Stimulated activated naive CD8-positive, alpha-beta T cell treated with anti-CD3 and anti-CD28 coated beads, Interleukin-15, Interleukin-2, amounts not matched to agents 100 U/mL and 50 U/mL, for 24 hours (primary cell): ENCODE results near the gene CDH4.

Experiments
- ATAC-seq: fragments of 150-1000 bp; cut with Tn5 transposase; one replicate; pipeline ENCODE4 v1.10.0; 2021
- DNase-seq: peaks from one replicate; pipeline ENCODE4 v3.0.0; 2021

CDH4 gene

DNA sequence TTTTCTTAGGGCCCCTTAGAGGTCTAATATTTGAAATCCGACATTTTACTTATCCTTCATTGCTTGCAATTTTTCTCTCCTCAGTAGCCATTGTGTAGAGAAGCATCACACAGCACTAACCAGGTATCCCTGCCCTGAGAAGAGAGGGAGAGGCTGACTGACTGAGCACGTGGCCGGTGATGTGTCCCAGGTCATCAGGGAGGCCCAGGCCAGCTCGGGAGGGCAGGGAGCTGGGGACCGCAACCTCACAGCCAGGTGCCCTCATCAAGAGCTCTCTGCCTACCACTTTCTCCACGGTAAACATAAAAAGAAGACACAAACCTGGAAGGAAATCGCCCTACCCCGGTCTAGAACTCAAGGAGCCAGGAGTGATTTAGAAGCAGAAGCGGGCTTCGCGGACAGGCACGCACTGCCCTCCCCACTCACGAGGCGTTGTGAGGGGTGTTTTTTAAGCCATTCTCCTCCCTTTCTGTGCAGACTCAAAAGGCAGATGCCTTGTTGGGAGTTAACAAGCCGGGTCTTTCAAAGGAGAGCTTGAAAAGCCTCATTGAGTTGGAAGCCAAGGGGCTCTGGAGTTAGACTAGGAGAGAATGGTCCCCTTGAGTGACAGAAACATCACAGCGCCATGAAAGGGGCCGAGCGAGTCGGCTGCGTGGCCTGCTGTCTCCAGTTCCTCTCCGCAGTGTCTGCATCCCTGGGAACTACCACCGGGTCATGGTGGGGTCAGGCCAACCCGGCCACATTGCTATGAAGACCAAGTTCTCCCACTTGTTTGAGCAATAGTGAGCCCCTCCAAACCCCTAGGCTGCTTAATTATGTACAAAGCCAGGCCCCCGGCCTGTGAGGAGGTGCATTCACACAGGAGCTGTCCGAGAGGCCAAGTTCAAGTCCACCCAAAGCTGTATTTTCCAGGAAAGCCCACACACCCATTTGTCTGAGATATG lies 285.4 kb downstream of the CDH4 start:
- no peak for DNase-seq
- ATAC-seq, result no peak

DNA sequence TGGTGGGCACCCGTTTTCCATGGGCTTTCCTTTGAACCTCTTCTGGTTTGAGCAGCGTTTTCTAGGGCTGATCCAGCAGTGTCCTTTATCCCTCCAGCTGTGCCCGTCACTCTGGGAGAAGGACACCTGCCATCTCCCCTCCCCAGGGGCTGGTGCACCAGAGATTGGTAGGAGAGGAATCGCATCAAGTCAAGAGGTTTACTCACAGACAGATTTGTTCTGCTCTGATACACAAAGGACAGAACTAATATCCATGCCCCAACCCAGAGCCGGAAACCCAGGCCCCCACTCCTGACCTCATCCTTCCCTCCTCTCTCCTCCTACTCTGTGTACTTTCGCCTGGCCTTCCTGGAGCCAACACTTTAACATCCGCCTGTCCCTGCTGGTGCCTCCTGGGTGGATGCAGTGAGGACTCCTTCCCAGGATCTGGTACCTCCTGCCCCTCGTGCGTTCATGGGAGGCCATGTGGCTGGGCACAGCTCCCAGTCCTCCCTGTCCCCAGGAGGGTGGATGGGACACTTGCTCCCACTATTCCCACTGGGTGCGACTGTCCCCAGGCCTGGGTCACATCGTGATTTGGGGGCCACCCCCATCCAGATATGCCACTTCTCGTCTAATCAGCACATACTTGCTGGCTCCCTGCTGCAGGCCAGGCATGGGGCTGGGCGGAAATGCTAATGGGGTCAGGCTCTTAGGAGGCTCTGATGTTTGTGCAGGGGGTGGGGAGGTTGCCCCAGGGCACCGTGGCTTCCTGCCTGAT lies 286.3 kb downstream of the CDH4 start:
- no peak for DNase-seq
- ATAC-seq, result no peak

- no peak for DNase-seq
- ATAC-seq, result no peak
Measured at GRCh38 chr20:61538943-61539265, 286.8 kb downstream of the CDH4 start.

DNA sequence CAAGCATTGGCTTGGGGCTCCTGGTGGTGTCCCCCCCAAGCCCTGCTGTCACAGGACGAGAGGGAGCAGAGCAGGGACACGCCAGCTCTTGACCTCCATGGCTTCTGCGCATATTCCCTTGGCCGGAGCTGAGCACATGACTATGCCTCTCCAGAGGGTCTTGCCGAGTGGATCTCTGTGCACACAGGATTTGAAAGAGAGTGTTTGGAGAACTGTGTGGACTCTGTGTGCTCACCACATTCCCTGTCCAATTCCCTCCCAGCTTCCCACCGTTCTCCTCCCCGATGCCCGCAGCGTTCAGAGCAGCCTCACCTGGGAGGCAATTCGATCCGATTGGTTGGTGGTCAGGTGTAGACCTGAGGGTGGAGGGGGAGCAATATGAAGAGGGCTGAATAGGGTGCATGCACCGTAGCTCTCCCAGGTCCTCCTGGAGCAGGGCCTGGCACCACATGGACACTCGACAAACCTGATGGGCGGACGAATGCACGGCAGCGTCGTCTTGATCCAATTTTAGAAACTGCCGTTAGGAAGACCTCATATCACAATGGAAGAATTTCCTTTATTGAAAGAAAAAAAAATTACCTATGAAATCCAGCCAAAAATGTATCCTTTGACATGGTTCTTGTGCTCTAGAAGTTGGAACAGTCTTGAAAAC lies 287.8 kb downstream of the CDH4 start:
- ATAC-seq, result no peak

GRCh38 chr20:61541537-61541936 lies 289.5 kb downstream of the CDH4 start:
- ATAC-seq (no peak), DNase-seq (no peak)

More for the DNA sequence above, 287.8 kb downstream of the CDH4 start:
- DNase-seq, result no peak

- no peak for ATAC-seq
- DNase-seq, result no peak
Measured at GRCh38 chr20:61543086-61543485, 291.0 kb downstream of the CDH4 start.

GRCh38 chr20:61543931-61544745 lies 292.1 kb downstream of the CDH4 start:
- no peak for ATAC-seq

GRCh38 chr20:61544910-61545889 lies 293.1 kb downstream of the CDH4 start:
- ATAC-seq (no peak), DNase-seq (no peak)

More at GRCh38 chr20:61543931-61544745, 292.1 kb downstream of the CDH4 start:
- no peak for DNase-seq

DNA sequence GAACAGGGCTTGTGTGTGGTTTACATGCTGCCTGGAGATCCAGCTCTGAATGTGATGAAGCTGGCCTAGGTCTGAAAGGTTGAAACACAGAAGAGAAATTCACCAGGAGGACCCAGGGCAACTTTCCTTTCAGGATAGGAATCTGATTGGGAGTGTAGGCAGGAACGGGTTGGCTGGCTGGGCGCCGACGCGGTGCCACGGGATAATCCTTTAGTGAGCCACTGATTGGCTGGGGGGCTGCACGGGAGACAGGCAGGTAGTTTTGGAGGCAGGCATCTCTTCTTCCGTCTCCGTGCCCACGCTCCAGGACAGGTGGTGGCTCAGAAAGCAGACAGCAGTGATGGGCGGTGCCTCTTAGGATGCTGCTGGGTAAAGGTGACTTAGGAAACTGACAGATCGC lies 294.6 kb downstream of the CDH4 start:
- DNase-seq (no peak), ATAC-seq (no peak)

DNA sequence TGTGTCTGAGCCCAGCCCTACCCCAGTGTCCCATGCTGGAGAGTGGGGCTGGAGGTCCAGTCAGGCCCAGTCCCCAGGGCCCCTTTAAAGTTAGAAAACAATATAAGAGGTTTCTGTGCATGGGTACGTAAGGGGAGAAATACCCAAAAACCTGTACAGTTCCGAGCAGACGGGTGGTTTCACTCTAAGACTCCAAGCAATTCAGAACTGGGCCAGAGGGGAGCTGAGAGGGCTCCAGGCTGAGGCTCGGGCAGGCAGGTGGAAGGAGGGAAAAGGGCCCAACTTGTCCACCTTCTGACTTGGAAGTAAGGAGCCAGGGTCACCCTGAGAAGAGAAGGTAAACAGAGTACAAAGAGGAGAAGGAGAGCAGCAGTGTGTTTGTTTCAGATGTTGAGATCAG lies 296.0 kb downstream of the CDH4 start:
- ATAC-seq (no peak), DNase-seq (no peak)

GRCh38 chr20:61549865-61550264 lies 297.8 kb downstream of the CDH4 start:
- DNase-seq, result no peak
- no peak for ATAC-seq

DNA sequence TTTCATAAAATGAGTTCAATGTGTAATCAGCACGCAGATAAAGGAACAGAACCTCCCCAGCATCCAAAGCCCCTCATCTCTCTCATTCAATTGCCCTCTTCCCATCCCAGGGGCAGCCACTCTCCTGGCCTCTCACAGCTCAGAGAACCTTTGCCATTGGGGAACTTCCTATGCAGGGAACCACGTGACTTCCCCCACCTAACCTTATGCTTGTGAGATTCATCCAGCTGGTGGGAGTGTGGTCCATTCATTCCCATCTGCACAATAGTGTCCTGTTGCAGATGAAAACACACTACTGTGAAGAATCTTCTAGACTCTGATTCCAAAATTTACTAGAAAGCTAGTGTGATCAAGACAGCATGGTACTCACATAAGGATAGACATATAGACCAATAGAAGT lies 299.3 kb downstream of the CDH4 start:
- ATAC-seq (no peak), DNase-seq (no peak)

DNA sequence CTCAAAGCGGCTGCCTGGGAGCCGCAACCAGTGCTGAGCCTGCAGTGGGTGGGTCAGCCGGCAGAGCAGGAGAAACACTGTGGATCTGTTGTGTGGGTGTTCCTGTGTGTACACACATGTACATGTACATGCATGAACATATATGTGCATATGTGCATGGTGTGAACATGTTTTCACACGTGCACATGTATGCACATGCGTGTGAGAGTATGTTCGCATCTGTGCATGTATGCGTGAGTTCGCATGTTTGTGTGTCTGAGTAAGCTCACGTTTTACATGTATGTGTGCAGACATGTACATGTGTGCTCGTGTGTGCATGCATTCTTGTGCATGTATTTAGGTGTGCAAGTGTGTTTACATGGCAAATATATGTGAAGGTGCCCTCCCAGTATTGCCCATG lies 302.6 kb downstream of the CDH4 start:
- DNase-seq (no peak), ATAC-seq (no peak)

DNA sequence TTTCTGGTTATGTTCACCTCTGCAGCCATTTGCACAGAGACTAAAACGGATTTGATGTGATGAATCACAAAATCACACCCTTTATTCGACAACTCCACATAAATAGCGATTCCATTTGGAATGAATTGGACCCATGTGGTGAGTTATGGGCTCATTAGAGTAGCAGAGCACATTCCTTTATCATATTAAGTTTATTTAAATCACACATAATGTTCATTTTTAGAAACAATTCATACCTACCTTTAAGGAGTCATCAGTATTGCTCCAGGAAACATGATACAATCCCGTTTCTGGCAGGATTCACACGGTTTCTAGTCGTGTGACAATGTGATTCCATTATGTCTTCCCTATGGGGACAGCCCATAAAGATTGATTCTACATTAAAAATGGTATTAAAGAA lies 303.5 kb downstream of the CDH4 start:
- ATAC-seq, result no peak
- no peak for DNase-seq

DNA sequence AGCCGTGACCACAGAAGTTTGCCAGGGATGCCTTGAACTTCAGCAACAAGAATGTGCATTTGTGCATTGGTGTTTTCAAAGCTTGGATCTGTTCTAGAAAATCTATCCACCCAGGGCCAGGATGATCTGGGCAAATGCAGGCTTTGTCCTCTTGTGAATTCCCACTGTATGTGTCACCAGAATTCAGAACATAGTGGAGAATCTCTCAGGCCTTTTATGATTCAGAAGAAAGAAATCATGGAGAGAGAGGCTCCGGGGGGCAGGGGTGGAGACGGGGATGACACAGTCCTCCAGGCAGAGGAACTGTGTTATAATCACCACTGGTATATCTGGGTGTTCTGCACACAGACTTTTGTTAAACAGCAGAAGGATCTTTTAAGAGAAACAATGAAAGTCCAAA lies 304.1 kb downstream of the CDH4 start:
- ATAC-seq, result no peak
- no peak for DNase-seq

- ATAC-seq (no peak), DNase-seq (no peak)
Measured at GRCh38 chr20:61556673-61557072, 304.6 kb downstream of the CDH4 start.

DNA sequence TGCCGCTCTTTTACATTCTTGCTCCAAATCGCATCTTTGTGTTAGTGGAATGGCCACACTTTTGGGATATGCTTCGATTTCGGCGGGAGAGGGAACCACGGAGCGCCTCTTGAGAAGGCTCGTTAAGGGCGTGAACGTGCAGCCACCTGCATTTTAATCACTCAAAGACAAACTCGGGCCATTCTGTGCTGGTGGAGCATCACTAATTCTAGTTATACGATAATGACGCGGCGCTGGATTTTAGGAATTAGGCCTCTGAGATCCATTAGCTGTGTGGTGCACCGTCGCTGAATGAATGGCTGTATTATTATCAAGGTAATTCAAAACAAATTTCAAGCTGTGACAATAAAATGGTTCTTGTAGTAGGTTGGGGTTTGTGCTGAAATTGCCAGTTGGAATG lies 305.6 kb downstream of the CDH4 start:
- ATAC-seq, result no peak

DNA sequence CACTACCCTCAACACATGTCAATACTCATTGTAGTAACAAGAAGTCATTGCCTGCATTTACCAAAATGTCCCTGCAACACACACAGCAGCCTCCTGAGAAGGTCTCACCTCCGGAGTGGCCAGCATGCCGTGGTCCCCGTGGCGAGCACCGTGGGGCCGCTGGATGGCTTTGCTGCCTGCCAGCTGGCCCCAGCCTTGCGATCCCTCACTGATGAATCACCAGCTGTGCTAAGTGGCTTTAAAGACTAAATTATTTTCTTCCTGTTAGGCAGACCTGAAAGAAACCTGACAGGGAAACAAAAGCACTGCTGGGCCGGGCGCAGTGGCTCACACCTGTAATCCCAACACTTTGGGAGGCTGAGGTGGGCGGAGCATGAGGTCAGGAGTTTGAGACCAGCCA lies 306.7 kb downstream of the CDH4 start:
- DNase-seq (no peak), ATAC-seq (no peak)

More for the DNA sequence above, 305.6 kb downstream of the CDH4 start:
- DNase-seq, result no peak

DNA sequence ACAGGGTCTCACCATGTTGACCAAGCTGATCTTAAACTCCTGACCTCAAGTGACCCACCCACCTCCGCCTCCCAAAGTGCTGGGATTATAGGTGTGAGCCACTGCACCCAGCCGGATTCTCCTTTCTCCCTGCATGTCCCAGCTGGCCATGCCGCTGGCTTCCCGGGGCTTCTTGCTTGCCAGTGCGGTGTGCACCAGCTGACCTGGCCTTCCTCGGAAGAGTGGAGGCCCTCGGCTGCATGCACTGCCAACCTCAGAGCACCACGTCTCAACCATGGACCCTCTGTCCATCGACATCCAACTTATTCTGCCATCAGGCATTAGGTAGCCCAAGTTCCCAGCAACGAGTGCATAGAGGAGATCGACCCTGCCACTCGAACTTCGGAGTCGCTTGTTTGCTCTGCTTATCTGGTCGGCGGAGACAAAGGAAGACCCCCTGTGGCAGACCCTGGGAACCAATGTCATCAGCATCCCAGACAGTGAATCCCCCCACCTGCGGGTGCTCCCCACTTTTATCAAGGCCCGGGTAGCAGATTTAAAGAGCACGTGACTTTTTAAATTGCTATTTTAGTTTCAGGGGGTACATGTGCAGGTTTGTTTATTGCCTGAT lies 307.8 kb downstream of the CDH4 start:
- DNase-seq (no peak), ATAC-seq (no peak)

DNA sequence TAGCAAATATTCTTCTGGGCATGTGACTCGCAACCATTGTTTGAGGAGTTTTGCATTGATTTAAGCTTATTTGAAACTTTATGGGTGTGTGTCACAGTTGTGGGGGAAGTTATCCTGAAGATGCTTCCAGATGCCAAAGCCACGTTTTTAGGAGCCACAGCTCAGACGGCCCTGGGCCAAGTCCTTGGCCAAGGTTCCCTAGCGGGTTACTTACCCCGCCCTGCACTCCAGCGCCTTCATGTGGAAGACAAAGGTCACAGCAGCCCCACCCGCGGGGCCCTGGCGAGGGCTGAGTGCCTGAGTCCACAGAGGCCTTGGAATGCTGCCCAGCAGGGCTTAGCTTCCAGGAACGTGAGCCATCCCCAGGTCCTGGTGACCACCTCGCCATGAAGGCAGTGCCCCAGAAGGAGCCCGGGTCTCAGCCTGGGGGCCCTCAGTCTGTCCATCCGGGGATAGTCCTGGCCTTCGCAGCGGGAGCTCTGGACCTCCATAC lies 308.3 kb downstream of the CDH4 start:
- no peak for DNase-seq
- ATAC-seq, result no peak
